ENCODE data around the gene SPINK6.

SPINK6 gene, protein sequence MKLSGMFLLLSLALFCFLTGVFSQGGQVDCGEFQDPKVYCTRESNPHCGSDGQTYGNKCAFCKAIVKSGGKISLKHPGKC

DNA sequence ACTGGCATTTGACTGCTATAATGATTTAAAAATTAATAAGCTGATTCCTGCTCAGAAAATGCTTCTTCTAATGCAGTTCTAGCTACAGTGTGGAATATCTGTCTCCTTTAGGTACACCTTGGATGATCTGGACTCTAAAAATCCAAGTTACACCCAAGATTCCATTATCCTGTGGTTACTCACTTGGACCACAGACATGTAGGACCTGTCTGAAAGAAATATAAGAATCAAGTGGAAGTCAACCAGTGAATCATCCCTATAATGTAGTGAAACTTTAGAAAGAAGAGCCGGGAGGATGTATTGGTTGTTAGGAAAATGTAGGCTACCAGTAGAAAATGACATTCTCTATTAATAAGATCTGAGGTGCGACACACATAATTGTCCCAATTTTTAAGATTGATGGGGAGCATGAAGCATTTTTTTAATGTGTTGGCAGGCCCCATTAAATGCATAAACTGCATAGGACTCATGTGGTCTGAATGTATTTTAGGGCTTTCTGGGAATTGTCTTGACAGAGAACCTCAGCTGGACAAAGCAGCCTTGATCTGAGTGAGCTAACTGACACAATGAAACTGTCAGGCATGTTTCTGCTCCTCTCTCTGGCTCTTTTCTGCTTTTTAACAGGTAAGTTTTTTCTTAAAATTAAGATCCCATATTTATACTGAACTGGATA, at the start of gene SPINK6:
TSS of gene SPINK6 (plus strand) at position 512 of the 673 bp plus-strand sequence. CDS start at position 567, 55 bp downstream.
- TF ChIP-seq, protein P1, sequence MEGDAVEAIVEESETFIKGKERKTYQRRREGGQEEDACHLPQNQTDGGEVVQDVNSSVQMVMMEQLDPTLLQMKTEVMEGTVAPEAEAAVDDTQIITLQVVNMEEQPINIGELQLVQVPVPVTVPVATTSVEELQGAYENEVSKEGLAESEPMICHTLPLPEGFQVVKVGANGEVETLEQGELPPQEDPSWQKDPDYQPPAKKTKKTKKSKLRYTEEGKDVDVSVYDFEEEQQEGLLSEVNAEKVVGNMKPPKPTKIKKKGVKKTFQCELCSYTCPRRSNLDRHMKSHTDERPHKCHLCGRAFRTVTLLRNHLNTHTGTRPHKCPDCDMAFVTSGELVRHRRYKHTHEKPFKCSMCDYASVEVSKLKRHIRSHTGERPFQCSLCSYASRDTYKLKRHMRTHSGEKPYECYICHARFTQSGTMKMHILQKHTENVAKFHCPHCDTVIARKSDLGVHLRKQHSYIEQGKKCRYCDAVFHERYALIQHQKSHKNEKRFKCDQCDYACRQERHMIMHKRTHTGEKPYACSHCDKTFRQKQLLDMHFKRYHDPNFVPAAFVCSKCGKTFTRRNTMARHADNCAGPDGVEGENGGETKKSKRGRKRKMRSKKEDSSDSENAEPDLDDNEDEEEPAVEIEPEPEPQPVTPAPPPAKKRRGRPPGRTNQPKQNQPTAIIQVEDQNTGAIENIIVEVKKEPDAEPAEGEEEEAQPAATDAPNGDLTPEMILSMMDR (conservative IDR thresholded peaks at IDR 0.05; ENCODE audit: low read length): no peak
- no peak for DNase-seq (ENCODE audit: low read depth)
- H3K4me3 ChIP-seq (ENCODE audit: low read length): no peak within 1 kb of the TSS

DNA sequence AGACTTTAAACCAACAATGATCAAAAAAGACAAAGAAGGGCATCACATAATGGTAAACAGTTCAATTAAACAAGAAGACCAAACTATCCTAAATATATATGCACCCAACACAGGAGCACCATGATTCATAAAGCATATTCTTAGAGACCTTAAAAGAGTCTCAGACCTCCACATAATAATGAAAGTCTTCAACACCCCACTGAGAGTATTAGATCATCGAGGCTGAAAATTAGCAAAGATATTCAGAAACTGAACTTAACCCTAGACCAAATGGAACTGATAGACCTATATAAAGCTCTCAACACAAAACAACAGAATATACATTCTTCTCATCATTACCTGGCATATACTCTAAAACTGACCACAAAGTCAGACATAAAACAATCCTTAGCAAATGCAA, 46.2 kb upstream of the SPINK6 start:
- no peak for DNase-seq (ENCODE audit: low read depth)
- TF ChIP-seq, protein P1 (conservative IDR thresholded peaks at IDR 0.05; ENCODE audit: low read length): no peak
- no peak overlapping the region for H3K4me3 ChIP-seq (ENCODE audit: low read length)

DNA sequence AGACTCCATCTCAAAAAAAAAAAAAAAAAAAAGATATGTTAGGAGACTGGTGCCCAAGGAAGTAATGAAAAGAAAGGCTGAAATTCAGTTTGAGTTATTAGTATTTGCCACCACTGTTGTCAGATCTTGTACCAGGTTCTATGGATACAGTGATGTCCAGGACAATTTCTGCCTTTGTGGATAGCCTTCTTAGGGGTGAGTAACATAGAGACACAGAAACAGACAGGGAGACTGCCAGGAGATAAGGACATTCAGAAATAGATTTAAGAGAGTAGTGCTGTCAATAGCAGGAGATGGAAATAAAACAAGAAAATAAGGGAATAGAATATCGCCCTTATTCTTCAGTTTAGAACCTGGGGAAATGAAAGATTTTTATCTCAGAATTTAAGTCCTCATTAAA, 40.8 kb upstream of the SPINK6 start:
- no peak overlapping the region for H3K4me3 ChIP-seq (ENCODE audit: low read length)
- no peak for DNase-seq (ENCODE audit: low read depth)
- TF ChIP-seq, protein P1 (conservative IDR thresholded peaks at IDR 0.05; ENCODE audit: low read length): no peak

DNA sequence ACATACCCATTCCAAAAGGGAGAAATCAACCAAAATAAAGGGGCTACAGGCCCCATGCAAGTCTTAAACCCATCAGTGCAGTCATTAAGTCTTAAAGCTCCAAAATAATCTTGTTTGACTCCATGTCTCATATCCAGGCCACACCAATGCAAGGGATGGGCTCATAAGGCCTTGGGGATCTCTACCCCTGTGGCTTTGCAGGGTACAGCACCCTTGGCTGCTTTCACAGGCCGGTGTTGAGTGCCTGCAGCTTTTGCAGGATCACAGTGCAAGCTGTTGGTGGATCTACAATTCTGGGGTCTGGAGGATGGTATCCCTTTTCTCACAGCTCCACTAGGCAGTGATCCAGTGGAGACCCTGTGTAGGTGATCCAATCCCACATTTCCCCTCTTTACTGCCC, 39.5 kb upstream of the SPINK6 start:
- TF ChIP-seq, protein P1 (conservative IDR thresholded peaks at IDR 0.05; ENCODE audit: low read length): no peak
- no peak for DNase-seq (ENCODE audit: low read depth)
- H3K4me3 ChIP-seq (ENCODE audit: low read length): no peak overlapping the region

DNA sequence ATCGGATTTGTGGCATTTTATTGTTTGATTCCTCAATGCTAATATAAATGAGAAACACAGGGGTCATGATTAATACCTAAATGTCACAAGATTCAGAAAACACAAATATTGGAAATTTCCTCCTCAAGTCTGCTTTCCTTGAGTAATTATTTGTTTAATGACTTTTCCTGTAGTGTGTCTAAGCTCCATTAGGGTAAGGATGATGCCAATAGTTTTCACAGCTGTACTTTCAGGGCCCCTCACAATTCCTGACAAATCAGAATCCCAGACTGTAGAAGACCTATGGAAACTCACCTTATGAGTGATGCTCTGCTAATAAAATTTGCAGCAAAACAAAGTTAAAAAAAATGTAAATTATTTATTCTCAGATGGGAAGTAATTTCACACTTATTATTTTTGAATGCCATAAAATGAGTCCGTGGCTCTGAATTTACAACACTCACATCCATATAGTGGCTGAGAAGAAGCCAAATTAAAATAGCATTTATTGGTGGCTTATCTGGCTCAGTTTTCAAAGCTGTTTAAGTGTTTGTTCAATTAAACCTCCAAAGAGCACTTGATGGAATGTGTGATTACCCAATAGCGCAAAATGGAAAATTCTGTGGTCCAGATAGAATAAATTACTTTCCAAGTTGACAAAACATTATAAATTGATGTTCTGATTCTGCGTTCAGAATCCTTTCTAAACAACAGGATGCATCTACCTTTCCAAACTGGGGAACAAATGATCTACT, 36.1 kb upstream of the SPINK6 start:
- no peak overlapping the region for H3K4me3 ChIP-seq (ENCODE audit: low read length)
- TF ChIP-seq, protein P1 (conservative IDR thresholded peaks at IDR 0.05; ENCODE audit: low read length): no peak
- no peak for DNase-seq (ENCODE audit: low read depth)

DNA sequence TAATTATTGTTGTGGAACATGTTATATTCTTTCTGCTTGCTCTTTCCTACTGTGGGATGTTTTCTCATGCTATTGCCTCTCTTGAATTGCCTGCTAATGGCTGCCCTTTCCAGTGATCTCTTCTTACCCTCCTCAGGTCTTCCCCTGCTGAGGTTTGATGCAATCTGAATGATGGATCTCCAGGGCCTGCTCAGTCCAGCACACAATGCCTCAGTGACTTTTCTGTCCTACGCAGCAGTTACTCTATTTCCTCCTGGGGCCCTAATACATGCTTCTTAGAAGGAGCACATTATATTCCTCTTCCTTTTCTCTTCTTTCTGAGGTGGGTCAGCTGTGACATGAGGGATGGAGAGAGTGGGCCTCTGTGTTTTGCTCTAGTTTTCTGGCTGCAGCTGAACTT, 34.6 kb upstream of the SPINK6 start, which contains the start of gene SPINK14:
TSS of gene SPINK14 (plus strand) at position 301 of the 400 bp plus-strand sequence. CDS start 1,187 bp downstream, outside the sequence.
- TF ChIP-seq, protein P1 (conservative IDR thresholded peaks at IDR 0.05; ENCODE audit: low read length): no peak
- no peak for DNase-seq (ENCODE audit: low read depth)
- H3K4me3 ChIP-seq (ENCODE audit: low read length): no peak within 1 kb of the TSS

Data from AG10803 (cell line).